OCI-LY3 (cell line): ENCODE measurements around the gene STRN3.

Experiments used
- H2AFZ ChIP-seq: fragments of 200-600, 300-600 bp; shearing (Covaris generic); 2 replicates; pipeline ENCODE4 v1.6.0; 2014; ENCODE audit warnings: antibody characterized with exemption, low read depth, low read length
- H3K27ac ChIP-seq: fragments of 200-600, 300-600 bp; sonication (generic); 2 replicates; pipeline ENCODE4 v1.5.1; 2014; ENCODE audit warnings: mild to moderate bottlenecking, low read length, moderate library complexity, mixed read lengths
- H3K27me3 ChIP-seq: fragments of 200-600, 300-600 bp; sonication (generic); 2 replicates; pipeline ENCODE4 v1.6.1; 2014; ENCODE audit warnings: low read depth, low read length, mixed read lengths
- H3K36me3 ChIP-seq: fragments of 200-600, 300-600 bp; sonication (generic); replicated peaks from 2 replicates; pipeline ENCODE3; 2014; ENCODE audit warnings: low read depth, low read length, mixed read lengths
- H3K4me1 ChIP-seq: fragments of 300-600, 200-600 bp; sonication (generic); 2 replicates; pipeline ENCODE4 v1.6.1; 2014; ENCODE audit warnings: low read length, mixed read lengths
- H3K4me2 ChIP-seq: fragments of 200-600, 300-600 bp; sonication (generic); 2 replicates; pipeline ENCODE4 v1.6.1; 2014; ENCODE audit warnings: low read length, mixed read lengths
- H3K4me3 ChIP-seq: fragments of 300-600, 200-600 bp; sonication (generic); 2 replicates; pipeline ENCODE4 v1.5.1; 2014; ENCODE audit warnings: antibody characterized with exemption, mild to moderate bottlenecking, low read length, moderate library complexity
- H3K79me2 ChIP-seq: fragments of 300-600, 200-600 bp; shearing (Covaris generic); 2 replicates; pipeline ENCODE4 v1.6.1; 2014; ENCODE audit warnings: mild to moderate bottlenecking, low read length, mixed read lengths
- H3K9ac ChIP-seq: fragments of 300-600, 200-600 bp; shearing (Covaris generic); 2 replicates; pipeline ENCODE4 v1.6.0; 2014; ENCODE audit warnings: mild to moderate bottlenecking, low read length, moderate library complexity
- H3K9me3 ChIP-seq: fragments of 200-600, 300-600 bp; shearing (Covaris generic); 2 replicates; pipeline ENCODE4 v1.6.1; 2014; ENCODE audit warnings: low read length, mixed read lengths; ENCODE audit not compliant: insufficient read depth
- H4K20me1 ChIP-seq: fragments of 200-600, 300-600 bp; sonication (generic); 2 replicates; pipeline ENCODE4 v1.6.1; 2016; ENCODE audit warnings: low read length, mixed read lengths; ENCODE audit not compliant: insufficient read depth
- CTCF ChIP-seq: fragments of 200-600, 300-600 bp; sonication (generic); IDR thresholded peaks from 2 replicates; pipeline ENCODE4 v1.5.1; 2014; ENCODE audit warnings: antibody characterized with exemption, low read length, low read depth
- EZH2phosphoT487 ChIP-seq: fragments of 200-600 bp; shearing (Covaris generic); IDR thresholded peaks from 2 replicates; pipeline ENCODE4 v1.6.1; 2018; ENCODE audit warnings: antibody characterized with exemption, mixed run types, low read depth

STRN3 gene

GRCh38 chr14:30874999-30875787 lies 151.0 kb downstream of the STRN3 start:
- no peak overlapping the region for H3K27ac ChIP-seq
- peaks cover 18% of the 10 kb centered on the region for H3K4me1 ChIP-seq
- peak overlapping the region; percentile 96 for H3K4me3 ChIP-seq
- no peaks in the 10 kb centered on the region for H3K9me3 ChIP-seq
- peak overlapping the region; percentile 98 for H3K4me2 ChIP-seq
- no peaks in the 10 kb centered on the region for H3K36me3 ChIP-seq
- no peaks in the 10 kb centered on the region for H4K20me1 ChIP-seq
- H3K27me3 ChIP-seq: no peaks in the 10 kb centered on the region
- no peak for TF ChIP-seq CTCF
- no peak for TF ChIP-seq EZH2phosphoT487
- H3K9ac ChIP-seq: peak overlapping the region; percentile 89
- no peaks in the 10 kb centered on the region for H3K79me2 ChIP-seq
- peak overlapping the region; percentile 96 for H2AFZ ChIP-seq

GRCh38 chr14:30874120-30874998 lies 151.8 kb downstream of the STRN3 start, which contains the start of gene COCH:
Gene COCH (plus strand): TSS chr14:30874559. CDS start chr14:30874939, 380 bp downstream.
- H3K4me2 ChIP-seq: peak within 1 kb of the TSS; percentile 98
- no peaks in the 10 kb centered on the region for H3K27me3 ChIP-seq
- peak within 1 kb of the TSS; percentile 89 for H3K9ac ChIP-seq
- H3K36me3 ChIP-seq: no peaks in the 10 kb centered on the region
- H4K20me1 ChIP-seq: no peaks in the 10 kb centered on the region
- no peaks in the 10 kb centered on the region for H3K79me2 ChIP-seq
- peak within 1 kb of the TSS; percentile 96 for H3K4me3 ChIP-seq
- peak within 1 kb of the TSS; percentile 96 for H2AFZ ChIP-seq
- peaks cover 18% of the 10 kb centered on the region for H3K4me1 ChIP-seq
- TF ChIP-seq EZH2phosphoT487 (no peak), CTCF (peak; percentile 39)
- H3K27ac ChIP-seq: no peak within 1 kb of the TSS
- no peaks in the 10 kb centered on the region for H3K9me3 ChIP-seq

GRCh38 chr14:30873308-30874119 lies 152.7 kb downstream of the STRN3 start:
- no peaks in the 10 kb centered on the region for H3K27me3 ChIP-seq
- peak overlapping the region; percentile 96 for H2AFZ ChIP-seq
- no peak overlapping the region for H3K27ac ChIP-seq
- H3K4me1 ChIP-seq: peaks cover 18% of the 10 kb centered on the region
- no peaks in the 10 kb centered on the region for H4K20me1 ChIP-seq
- H3K4me2 ChIP-seq: peak overlapping the region; percentile 98
- peak overlapping the region; percentile 89 for H3K9ac ChIP-seq
- H3K4me3 ChIP-seq: peak overlapping the region; percentile 96
- no peak for TF ChIP-seq CTCF
- no peak for TF ChIP-seq EZH2phosphoT487
- no peaks in the 10 kb centered on the region for H3K9me3 ChIP-seq
- H3K79me2 ChIP-seq: no peaks in the 10 kb centered on the region
- no peaks in the 10 kb centered on the region for H3K36me3 ChIP-seq
